COR-L47 (cell line): ENCODE measurements around the gene CDK6.
A peak's percentile ranks its signal among the peaks of the same experiment; 100 is the strongest.
"Not testable (repeated sequence)": the region's sequence is repeated elsewhere in the genome, so short reads cannot be mapped to it uniquely, and the experiment has no call there.

Source experiments
- DNase-seq: peaks from one replicate; lab custom pipeline; 2025; lab: John Stamatoyannopoulos, UW

CDK6 gene

GRCh38 chr7:92622030-92622429, 214.3 kb downstream of the CDK6 start:
- DNase-seq = no peak

DNA sequence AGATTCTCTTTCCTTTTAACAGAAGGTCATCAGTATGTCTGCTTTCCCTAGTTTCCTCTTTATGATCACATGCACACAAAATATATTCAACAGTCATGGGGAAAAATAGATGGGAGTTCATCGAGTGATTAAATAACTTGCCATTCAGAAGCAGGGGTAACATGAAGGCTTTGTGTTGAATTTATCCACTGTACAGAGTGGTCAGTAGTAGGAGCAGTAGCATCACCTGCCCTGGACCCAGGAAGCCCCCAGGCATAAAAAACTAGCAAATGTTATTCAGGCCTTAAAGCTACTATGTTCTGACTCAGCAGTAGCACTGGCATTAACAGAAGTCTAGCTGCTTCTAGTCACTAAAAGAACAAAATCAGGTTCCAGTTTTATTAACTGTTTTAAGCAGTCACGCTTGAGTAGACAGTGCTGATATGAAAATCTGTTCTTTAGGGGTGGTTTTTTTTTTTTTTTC, 214.8 kb downstream of the CDK6 start:
- no peak for DNase-seq

- DNase-seq = peak; percentile 73
Observed at GRCh38 chr7:92621026-92621540, 215.3 kb downstream of the CDK6 start.

DNA sequence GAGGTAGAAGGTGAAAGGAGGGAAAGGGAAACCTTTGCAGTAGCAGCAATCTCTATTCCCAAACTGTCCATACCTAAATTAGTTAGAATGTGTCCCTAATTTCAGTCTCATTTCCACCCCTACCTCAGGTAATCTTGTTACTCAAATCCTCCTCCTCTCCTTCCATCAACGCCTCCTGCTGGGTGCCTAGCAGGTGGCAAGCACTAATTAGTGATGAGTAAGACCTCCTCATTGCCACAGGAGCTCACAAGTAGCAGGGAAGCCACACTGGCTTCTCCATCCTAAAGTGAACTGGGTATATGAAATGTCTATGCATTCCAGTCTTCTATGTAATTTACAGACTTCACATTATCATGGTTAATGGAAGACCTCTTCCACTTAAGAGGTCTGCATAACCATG, 220.5 kb downstream of the CDK6 start:
- no peak for DNase-seq

GRCh38 chr7:92614660-92615174, 221.7 kb downstream of the CDK6 start:
- no peak for DNase-seq

DNA sequence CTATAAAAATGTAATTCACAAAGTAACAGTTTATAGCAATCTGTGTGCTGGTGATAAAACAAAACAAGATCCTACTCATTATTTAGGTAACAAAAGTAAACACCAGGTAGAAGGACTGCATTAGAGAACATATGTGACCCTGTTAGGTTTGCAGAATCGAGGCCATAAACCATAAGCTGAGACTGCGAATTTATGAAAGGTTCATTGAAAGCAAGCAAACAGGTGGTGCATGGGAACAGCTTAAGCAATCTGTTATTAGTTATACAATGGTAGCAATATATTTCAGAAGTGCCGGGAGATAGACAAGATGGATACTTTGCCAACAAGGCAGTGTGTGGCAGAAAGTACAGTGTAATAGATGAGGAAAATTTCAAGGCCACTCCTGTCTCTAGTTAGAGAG, 222.7 kb downstream of the CDK6 start:
- DNase-seq = no peak

GRCh38 chr7:92613214-92613613, 223.2 kb downstream of the CDK6 start:
- DNase-seq = no peak

- DNase-seq = no peak
Observed at GRCh38 chr7:92612501-92612900, 223.9 kb downstream of the CDK6 start.

DNA sequence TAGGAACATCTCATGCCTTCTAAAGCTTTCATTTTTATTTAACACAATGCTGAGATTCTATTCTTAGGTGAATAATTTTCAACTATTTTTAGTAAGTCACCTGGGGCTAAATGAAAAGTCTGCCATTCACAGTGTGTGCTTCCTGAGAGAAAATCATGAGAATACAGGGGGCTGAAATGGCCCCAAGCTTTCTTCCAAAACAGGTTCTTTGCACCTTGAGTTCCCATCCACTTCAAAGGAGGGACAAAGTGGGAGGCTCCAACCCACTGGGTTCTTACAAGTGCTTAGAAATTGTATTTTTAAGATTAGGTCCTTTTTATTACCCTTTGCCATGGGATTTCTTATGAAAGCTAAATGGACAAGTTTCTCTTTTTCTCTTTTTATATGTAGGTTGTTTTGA, 224.6 kb downstream of the CDK6 start:
- DNase-seq = no peak

DNA sequence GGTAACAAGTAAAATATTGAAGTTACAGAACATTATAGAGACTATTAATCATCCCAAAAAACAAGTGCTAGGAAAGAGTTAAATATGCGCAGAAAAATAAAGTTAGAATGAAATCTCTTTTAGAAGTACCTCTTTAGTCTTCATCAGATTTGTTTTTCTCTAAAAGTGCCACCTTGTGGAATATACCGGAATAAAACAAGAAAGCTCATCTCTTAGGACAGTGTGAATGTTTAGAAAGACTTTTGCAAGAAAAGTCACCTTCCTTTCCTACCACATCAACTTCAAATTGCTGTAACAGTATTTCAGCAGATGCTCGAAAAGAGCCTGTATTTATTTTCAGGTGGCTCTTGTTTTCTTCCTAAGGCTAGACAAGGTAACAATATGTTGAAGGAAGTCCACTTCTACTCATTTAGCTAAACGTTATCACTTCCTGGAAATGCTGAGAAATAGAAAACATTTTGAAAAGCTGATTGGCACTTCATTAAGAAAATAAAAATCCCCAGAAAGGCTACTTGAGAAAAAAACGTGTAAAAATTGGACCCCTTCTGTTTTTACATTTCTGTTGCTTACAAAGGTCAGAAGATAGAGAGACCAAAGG, 226.4 kb downstream of the CDK6 start:
- no peak for DNase-seq

DNA sequence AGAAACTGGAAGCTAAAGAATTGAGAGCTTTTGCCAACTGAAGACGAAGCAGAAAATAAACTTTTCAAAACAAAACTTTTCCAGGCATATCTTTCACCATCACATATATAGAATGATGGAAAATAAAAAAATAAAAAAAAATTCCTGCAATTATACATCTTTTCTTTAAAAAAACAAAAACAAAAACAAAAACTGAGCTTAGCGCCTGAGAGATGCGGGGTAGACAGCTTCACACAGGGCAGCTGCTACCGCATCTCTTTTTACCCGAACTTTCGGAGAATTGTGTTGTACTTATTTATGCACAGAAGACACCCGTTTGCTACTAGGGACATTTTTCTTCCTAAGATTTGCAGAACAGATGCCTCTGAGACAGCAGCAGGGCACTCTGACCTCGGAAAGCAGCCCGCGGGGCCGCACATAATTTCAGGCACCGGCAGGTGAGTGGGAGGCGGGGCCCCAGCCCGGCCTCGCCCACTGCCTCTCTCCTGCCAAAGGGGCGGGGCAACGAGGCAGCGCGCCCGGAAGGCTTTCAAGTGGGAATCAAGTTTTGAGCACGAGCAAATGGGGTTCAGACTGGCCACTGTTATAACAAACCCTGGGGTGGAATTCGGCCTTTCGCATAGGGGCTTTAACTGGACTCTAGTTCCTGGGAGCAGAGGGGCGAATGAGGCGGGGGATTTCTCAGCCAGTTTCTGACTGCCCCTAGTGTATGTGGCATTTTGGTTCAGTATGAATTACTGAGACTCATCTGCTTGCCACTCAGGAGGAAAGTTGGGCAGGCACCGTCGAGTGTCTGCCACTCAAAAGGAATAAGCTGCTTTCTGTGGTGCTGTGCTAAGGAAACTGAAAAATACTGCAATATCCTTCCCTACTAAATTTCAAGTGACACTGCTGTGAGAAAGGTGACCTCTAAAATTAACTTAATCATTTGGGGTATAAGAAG, 227.7 kb downstream of the CDK6 start:
- DNase-seq = peak; percentile 33

DNA sequence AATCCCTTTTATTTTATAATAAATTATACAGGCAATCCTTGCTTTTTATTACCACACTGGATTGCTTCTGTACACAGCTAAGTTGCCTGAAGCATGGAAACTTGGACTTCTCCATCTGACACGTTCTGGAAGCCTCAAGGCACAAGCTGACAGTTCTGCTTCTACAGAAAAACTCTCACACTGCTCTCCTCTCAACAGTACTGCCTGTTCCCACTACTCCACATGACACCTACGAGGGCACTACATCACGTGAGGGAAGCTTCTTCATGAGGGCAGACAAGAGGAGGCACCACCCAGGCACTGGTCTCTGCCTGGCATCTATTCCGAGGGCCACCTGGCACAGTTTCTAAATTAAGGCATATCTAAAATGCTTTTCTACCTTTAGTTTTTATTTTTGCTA, 229.4 kb downstream of the CDK6 start:
- no peak for DNase-seq

DNA sequence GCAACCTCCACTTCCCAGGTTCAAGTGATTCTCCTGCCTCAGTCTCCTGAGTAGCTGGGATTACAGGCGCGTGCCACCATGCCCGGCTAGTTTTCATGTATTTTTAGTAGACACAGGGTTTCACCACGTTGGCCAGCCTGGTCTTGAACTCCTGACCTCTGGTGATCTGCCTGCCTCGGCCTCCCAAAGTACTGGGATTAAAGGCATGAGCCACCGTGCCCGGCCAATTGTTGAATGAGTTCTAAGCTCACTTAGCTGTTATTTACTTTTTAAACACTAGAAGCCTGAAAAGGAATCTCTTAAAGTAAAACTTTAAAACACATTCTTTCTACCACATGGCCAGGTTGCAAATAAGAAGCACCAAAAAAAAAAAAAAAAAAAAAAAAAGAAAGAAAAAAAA, 231.9 kb downstream of the CDK6 start:
- not testable (repeated sequence) for DNase-seq

DNA sequence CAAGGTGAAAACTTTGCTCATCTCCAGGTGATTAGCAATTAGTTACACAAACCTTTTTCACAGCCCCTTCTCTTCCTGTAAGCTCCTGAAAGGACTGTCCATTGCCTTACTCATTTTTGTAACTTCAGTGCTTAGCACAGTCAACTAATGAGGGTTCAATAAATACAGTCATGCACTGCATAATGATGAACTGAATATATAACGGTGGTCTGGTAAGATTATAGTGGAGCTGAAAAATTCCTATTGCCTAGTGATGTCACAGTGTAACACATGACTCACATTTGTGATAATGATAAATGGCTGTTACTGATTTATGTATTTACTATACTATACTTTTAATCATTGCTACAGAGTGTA, 233.3 kb downstream of the CDK6 start:
- no peak for DNase-seq

GRCh38 chr7:92602352-92603088, 233.9 kb downstream of the CDK6 start:
- no peak for DNase-seq

DNA sequence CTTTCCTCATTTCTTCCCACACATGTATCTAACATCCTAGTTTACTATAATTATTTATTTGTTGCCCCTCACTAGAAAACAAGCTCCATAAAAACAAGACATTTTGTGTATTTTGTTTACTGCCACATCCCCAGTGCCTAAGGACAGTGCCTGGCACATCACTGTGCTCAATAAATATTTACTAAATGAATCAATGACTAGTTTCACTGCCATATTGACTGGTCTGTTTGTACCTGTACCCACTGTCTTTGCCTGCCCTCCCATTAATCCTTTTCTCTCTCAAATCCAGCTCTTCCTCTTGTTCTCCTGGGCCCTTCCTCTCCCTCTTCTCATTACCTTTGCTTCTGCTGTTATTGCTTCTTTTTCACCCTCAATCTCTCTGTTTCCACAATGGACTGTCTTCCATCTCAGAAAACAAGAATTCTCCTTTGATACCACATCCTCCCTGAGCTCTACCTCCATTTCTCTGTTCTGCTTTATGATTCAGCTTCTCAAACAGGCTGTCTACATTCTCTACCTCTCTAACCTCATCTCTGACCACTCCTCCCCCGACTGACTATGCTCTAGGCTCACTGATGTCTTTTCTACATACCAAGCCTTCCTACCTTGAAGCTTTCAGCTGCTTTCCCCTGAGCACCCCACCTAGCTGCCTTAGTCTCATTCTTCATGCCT, 237.9 kb downstream of the CDK6 start:
- no peak for DNase-seq

DNA sequence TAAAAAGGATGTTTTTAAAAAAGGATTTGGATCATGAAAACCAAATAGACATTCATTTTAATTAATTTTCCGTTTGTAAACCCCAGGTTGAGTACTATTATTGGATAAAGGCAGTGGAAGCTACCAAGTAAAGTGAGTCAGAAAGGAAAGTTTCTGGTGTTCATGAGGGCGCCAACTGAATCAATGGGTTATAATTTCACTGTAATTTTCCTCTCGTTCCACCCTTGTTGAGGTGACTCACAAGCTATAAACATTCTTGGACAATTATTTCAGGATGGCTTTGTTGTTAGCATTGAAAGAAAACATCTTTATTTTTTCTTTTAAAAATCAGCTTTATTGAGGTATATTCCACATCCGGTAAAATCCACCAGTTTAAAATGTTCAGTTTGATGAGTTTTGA, 241.1 kb downstream of the CDK6 start:
- DNase-seq = no peak

- DNase-seq = no peak
Observed at GRCh38 chr7:92594746-92595145, 241.6 kb downstream of the CDK6 start.

DNA sequence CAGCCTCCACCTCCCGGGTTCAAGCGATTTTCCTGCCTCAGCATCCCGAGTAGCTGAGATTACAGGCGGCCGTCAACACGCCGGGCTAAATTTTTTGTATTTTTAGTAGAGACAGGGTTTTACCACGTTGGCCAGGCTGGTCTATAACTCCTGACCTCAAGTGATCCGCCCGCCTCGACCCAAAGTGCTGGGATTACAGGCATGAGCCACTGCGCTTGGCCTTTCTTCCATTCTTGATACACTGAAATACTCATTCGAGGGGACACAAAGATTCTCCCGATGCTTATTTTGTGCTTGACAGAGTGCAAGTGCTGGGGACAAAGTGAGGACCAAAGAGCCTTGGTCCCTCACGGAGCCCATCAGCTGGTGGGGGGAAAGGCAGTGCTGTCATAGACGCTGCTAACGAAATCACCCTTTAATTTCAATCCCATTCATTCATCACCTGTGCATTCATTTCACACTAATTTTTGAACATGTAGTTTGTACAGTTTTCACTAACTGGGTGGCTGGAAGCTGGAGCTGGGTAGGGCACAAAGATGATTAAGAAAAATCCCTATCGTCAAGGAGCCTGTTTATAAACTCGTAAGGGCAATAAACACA, 245.6 kb downstream of the CDK6 start:
- DNase-seq = no peak

DNA sequence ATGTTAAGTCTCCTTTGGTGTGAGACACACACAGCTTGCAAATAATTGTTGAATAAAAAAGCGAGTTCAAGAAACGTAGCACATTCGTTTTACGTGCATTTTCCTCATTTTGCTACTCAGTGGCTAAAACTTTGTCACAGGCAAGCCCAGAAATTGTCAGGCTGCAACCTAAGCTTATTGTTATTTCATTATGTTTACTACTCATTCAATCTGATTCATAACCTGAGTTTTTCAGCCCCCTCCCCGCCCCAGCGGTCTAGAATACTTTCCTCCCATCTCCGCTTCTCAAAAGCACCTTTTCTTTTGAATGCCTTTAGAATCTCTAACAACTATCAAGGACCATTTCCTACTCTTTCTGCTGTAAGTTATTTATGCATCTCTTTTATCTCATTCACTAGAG, 247.3 kb downstream of the CDK6 start:
- DNase-seq = no peak

DNA sequence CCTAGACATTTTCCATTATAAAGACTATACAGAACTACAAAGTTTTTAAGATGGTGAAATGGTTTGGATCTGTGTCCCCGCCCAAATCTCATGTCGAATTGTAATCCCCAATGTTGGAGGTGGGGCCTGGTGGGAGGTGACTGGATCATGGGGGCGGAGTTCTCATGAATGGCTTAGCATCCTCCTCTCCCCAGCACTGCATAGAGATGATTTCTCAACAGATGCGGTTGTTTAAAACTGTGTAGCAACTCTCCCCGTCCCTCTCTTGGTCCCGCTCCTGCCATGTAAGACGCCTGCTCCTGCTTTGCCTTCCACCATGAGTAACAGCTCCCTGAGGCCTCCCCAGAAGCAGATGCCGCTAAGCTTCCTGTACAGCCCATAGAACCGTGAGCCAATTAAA, 247.8 kb downstream of the CDK6 start:
- DNase-seq = no peak
